CD14-positive monocyte (primary cell): Measurements from ENCODE around the gene EID1. TPM values are rescaled to one million over a fixed set of nuclear protein-coding genes. Genes with fewer than 3 reads are reported as not detected.

Experiments
- DNase-seq, 3 donors: peaks; one replicate each; pipeline ENCODE4 v3.0.0-alpha.2; 2011 to 2022
- H2AFZ ChIP-seq: 2 replicates; pipeline ENCODE4 v1.6.0; 2012; ENCODE audit warnings: mild to moderate bottlenecking, low read depth, low read length, inconsistent platforms; ENCODE audit not compliant: insufficient read depth, poor library complexity, severe bottlenecking
- H3K27ac ChIP-seq, 2 donors: 1 replicate in 1 of 2; 2 replicates in 1 of 2; pipeline ENCODE4 v1.5.1; 2012 to 2013; ENCODE audit warnings: low read length in 2 of 2, control low read depth in 1 of 2, inconsistent platforms in 1 of 2, low read depth in 1 of 2, mild to moderate bottlenecking in 1 of 2
- H3K27me3 ChIP-seq, 2 donors: one replicate each; pipeline versions ENCODE4 v1.6.0 to v1.6.1; 2011 to 2013; ENCODE audit warnings: low read length in 2 of 2; ENCODE audit not compliant: control insufficient read depth in 2 of 2, insufficient read depth in 2 of 2
- H3K36me3 ChIP-seq, 2 donors: replicated peaks in 1 of 2; 1 replicate in 1 of 2; 2 replicates in 1 of 2; pipeline versions ENCODE4 v1.5.1 to v1.6.1; 2012 to 2013; ENCODE audit warnings: low read length in 2 of 2, control low read depth in 1 of 2, inconsistent platforms in 1 of 2, mild to moderate bottlenecking in 1 of 2; ENCODE audit not compliant: insufficient read depth in 2 of 2, control insufficient read depth in 1 of 2
- H3K4me1 ChIP-seq, 2 donors: 1 replicate in 1 of 2; 2 replicates in 1 of 2; pipeline versions ENCODE4 v1.5.1 to v1.6.1; 2012 to 2013; ENCODE audit warnings: low read length in 2 of 2, control low read depth in 1 of 2, inconsistent platforms in 1 of 2, mild to moderate bottlenecking in 1 of 2, moderate library complexity in 1 of 2; ENCODE audit not compliant: insufficient read depth in 2 of 2, control insufficient read depth in 1 of 2
- H3K4me2 ChIP-seq: replicated peaks from 2 replicates; pipeline ENCODE3; 2012; ENCODE audit warnings: low read length, moderate library complexity, mild to moderate bottlenecking; ENCODE audit not compliant: poor library complexity, severe bottlenecking; ENCODE audit errors: extremely low read depth
- H3K4me3 ChIP-seq, 3 experiments: fragments of 200-600 bp in 1 of 3; sonication (generic) in 1 of 3; replicated peaks in 1 of 3; 1 replicate in 2 of 3; 2 replicates in 1 of 3; pipeline ENCODE4 v1.5.1; 2011 to 2013; ENCODE audit warnings: low read length in 3 of 3, mild to moderate bottlenecking in 3 of 3, control low read depth in 2 of 3, low read depth in 2 of 3, inconsistent platforms in 1 of 3, moderate library complexity in 1 of 3
- H3K79me2 ChIP-seq: 2 replicates; pipeline ENCODE4 v1.6.0; 2012; ENCODE audit warnings: mild to moderate bottlenecking, control low read depth, inconsistent platforms, low read length, moderate library complexity; ENCODE audit not compliant: insufficient read depth
- H3K9ac ChIP-seq: 2 replicates; pipeline ENCODE4 v1.6.0; 2017; ENCODE audit warnings: low read length, mild to moderate bottlenecking; ENCODE audit not compliant: insufficient read depth, poor library complexity, severe bottlenecking
- H3K9me3 ChIP-seq, 2 donors: replicated peaks in 1 of 2; 1 replicate in 1 of 2; 2 replicates in 1 of 2; pipeline versions ENCODE4 v1.5.1 to v1.6.1; 2012 to 2013; ENCODE audit warnings: low read length in 2 of 2, control low read depth in 1 of 2; ENCODE audit not compliant: control insufficient read depth in 1 of 2, insufficient read depth in 1 of 2
- H4K20me1 ChIP-seq: 2 replicates; pipeline ENCODE4 v1.6.0; 2012; ENCODE audit warnings: mild to moderate bottlenecking, low read length, control low read depth, moderate library complexity; ENCODE audit not compliant: insufficient read depth
- H3K27ac Mint-ChIP-seq, 7 donors: one replicate each; pipeline ENCODE4 v1.8.0; 2020; ENCODE audit warnings: mild to moderate bottlenecking in 7 of 7, mixed read lengths in 7 of 7, moderate library complexity in 6 of 7, inconsistent platforms in 2 of 7
- H3K27me3 Mint-ChIP-seq, 3 donors: one replicate each; pipeline ENCODE4 v1.8.0; 2021 to 2022; ENCODE audit warnings: low read depth in 3 of 3, mild to moderate bottlenecking in 3 of 3, mixed read lengths in 3 of 3, moderate library complexity in 3 of 3, inconsistent platforms in 1 of 3
- H3K36me3 Mint-ChIP-seq, 2 donors: one replicate each; pipeline ENCODE4 v1.8.0; 2020; ENCODE audit warnings: mixed read lengths in 2 of 2, inconsistent platforms in 1 of 2, mild to moderate bottlenecking in 1 of 2
- H3K4me1 Mint-ChIP-seq: one replicate; pipeline ENCODE4 v1.8.0; 2020; ENCODE audit warnings: mild to moderate bottlenecking, mixed read lengths
- H3K4me3 Mint-ChIP-seq, 2 donors: one replicate each; pipeline ENCODE4 v1.8.0; 2020; ENCODE audit warnings: mild to moderate bottlenecking in 2 of 2, mixed read lengths in 2 of 2, moderate library complexity in 1 of 2
- H3K9me3 Mint-ChIP-seq, 7 donors: one replicate each; pipeline ENCODE4 v1.8.0; 2020 to 2022; ENCODE audit warnings: mixed read lengths in 7 of 7, mild to moderate bottlenecking in 6 of 7, moderate library complexity in 6 of 7, inconsistent platforms in 2 of 7
- CTCF ChIP-seq: fragments of 200-600 bp; IDR thresholded peaks from one replicate; pipeline ENCODE4 v1.8.0; 2022; ENCODE audit warnings: antibody characterized with exemption, mild to moderate bottlenecking
- WGBS: methylation state at CpG from one replicate; pipeline ENCODE4 v1.1.5; 2013; ENCODE audit warnings: missing lambda C conversion rate; ENCODE audit not compliant: insufficient coverage; 5-methylcytosine and 5-hydroxymethylcytosine counted together
- intact Hi-C, 2 donors: fragments of 100-400 bp; cut with micrococcal nuclease; formaldehyde crosslinking; loops; one replicate each; pipeline versions ENCODE4 v1.15.0 to v1.15.1; 2023
- polyA plus RNA-seq, 3 donors: library from polyadenylated mRNA; depleted of rRNA in 1 of 3; unstranded in 2 of 3; stranded (reverse) in 1 of 3; fragments of 300-500 nt in 2 of 3; fragments of >200 nt in 1 of 3; fragmentation: Illumina TruSeq in 2 of 3; gene quantifications; 1 replicate in 2 of 3; 2 replicates in 1 of 3; pipeline ENCODE4 v1.2.3, GENCODE V29; 2012 to 2021

EID1 gene
- polyA plus RNA-seq, 3 donors = 41.2 to 182 (median 181) TPM

DNA sequence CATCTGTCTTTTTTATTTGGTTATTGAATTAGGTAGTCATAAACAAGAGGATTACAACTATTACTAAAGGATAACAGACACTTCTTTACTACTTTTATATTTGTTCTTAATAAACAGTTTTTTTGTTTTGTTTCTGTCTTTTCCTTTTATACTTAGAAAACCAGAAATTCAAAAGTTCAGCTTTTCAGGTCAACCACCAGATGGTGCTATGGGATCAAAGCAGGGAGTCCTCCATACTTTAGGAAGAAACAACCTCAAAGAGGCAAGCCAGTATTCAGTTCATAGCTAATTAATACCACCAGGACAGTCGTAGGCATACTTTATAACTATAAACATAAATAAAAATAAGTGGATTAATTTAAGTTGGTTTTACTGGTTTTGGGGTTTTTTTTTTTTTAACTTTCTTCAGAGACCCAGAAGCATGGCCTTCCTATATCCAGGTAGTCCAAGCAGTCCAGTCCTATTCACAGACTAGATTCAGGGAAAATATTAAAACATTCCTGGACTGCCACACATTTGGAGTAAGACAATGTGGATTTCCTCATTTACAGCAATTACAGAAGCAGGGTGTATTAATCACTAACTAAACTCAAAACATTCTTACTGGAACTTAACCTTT, 16.0 kb upstream of the EID1 start:
- intact Hi-C loops = loop anchor here in 1 of 2 donors (10.0 kb wide), 1 partner anchor 283 kb away; no protein-coding TSS in a partner anchor
- Mint-ChIP-seq H3K27me3 (peaks cover 1 to 3% (median 3%) of the 10 kb centered on the region in 3 donors), H3K36me3 (no peaks in the 10 kb centered on the region), H3K9me3 (no peaks in the 10 kb centered on the region), H3K4me1 (peaks cover 17% of the 10 kb centered on the region), H3K4me3 (no peak overlapping the region), H3K27ac (peak overlapping the region in 1 of 7 donors; percentile 70)
- Histone ChIP-seq H3K36me3 (no peaks in the 10 kb centered on the region), H3K79me2 (no peaks in the 10 kb centered on the region), H4K20me1 (no peaks in the 10 kb centered on the region), H3K4me3 (no peak overlapping the region), H3K27ac (no peak overlapping the region), H3K9ac (no peak overlapping the region), H3K4me2 (no peak overlapping the region), H3K27me3 (no peaks in the 10 kb centered on the region), H3K4me1 (peaks cover 0 to 9% of the 10 kb centered on the region in 2 donors), H2AFZ (peak overlapping the region; percentile 24), H3K9me3 (no peaks in the 10 kb centered on the region)
- TF ChIP-seq CTCF = peak; percentile 87
- peak; percentile 41 to 71 (median 60) for DNase-seq
- no CpG with 5 or more reads among the region's 1 CpG for WGBS

DNA sequence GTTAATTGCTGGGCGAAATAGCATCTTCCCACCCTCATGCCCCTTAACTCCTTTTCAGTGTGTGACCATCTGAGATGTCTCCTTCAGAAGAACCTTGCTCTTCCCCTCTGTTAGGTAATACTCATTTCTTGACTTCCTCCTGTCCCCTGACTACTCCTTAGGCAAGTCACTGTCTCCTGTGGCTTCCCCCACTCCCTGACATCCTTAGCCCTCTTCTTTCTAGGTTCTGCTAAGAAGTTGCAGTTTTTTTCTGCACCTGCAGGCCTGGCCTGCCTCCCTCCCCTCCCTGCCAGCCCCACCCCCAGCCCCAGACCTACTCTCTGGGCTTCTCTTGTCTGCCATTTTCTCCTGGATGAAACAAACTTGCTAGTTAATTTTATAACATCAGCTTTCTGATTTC, 15.2 kb upstream of the EID1 start:
- no peak for TF ChIP-seq CTCF
- no peaks in the 10 kb centered on the region for H3K9me3 ChIP-seq
- no peak overlapping the region for H3K27ac ChIP-seq
- DNase-seq = peak; percentile 6 to 21 (median 16)
- intact Hi-C loops = loop anchor here in 1 of 2 donors (10.0 kb wide), 1 partner anchor 282 kb away; no protein-coding TSS in a partner anchor
- WGBS = 88% methylated on average over 1 of the region's 1 CpG
- H3K4me3 Mint-ChIP-seq = no peak overlapping the region
- no peak overlapping the region for H3K4me2 ChIP-seq
- no peaks in the 10 kb centered on the region for H3K27me3 ChIP-seq
- peak overlapping the region in 6 of 7 donors; percentile 32 to 84 (median 62) for H3K27ac Mint-ChIP-seq
- peaks cover 17% of the 10 kb centered on the region for H3K4me1 Mint-ChIP-seq
- H4K20me1 ChIP-seq = no peaks in the 10 kb centered on the region
- H3K4me1 ChIP-seq = peaks cover 0 to 9% of the 10 kb centered on the region in 2 donors
- no peak overlapping the region for H3K4me3 ChIP-seq
- no peaks in the 10 kb centered on the region for H3K9me3 Mint-ChIP-seq
- H3K9ac ChIP-seq = no peak overlapping the region
- H3K79me2 ChIP-seq = no peaks in the 10 kb centered on the region
- H3K36me3 ChIP-seq = no peaks in the 10 kb centered on the region
- H2AFZ ChIP-seq = peak overlapping the region; percentile 24
- peaks cover 1 to 4% (median 3%) of the 10 kb centered on the region in 3 donors for H3K27me3 Mint-ChIP-seq
- no peaks in the 10 kb centered on the region for H3K36me3 Mint-ChIP-seq
